ENCODE results near the gene AP5M1. TPM values are rescaled to one million over a fixed set of nuclear protein-coding genes. Genes with fewer than 3 reads are reported as not detected.

The AP5M1 gene
- total RNA-seq, 1 donor from 2014 or later: 15.1 TPM

DNA sequence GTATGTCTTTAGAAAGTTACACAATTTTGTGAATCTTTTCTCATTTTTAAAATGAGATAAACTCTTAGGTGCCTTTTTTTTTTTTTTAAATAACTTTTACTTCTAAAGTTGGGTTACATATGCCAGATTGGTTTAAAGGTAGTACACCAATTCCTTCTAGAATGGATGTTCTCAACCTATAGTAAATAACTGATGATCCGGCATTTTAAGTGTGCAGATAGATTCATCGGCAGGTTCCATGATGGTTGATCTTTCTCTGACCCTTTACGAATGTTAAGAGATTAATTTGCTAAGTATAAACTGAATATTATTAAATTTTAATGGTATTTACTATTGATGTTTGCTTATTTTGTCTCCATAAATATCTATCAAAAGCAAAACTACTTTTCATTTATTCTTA is 8.3 kb downstream of the AP5M1 start:
- Histone ChIP-seq H3K36me3 (ENCODE audit: control insufficient read depth in 3 of 3, insufficient read depth in 3 of 3, low read length in 3 of 3) (peaks cover 8 to 23% (median 9%) of the 10 kb centered on the region in 3 donors), H3K27me3 (ENCODE audit: control insufficient read depth in 3 of 3, insufficient read depth in 3 of 3, low read length in 3 of 3) (no peaks in the 10 kb centered on the region), H3K9ac (ENCODE audit: low read depth in 1 of 3, low read length in 3 of 3) (no peak overlapping the region), H3K4me1 (ENCODE audit: control insufficient read depth in 3 of 3, insufficient read depth in 3 of 3, low read length in 3 of 3) (no peaks in the 10 kb centered on the region), H3K9me3 (ENCODE audit: control insufficient read depth in 3 of 3, low read length in 3 of 3) (no peaks in the 10 kb centered on the region), H3K27ac (ENCODE audit: low read depth, low read length) (no peak overlapping the region), H3K4me3 (ENCODE audit: low read length in 3 of 3) (no peak overlapping the region)

DNA sequence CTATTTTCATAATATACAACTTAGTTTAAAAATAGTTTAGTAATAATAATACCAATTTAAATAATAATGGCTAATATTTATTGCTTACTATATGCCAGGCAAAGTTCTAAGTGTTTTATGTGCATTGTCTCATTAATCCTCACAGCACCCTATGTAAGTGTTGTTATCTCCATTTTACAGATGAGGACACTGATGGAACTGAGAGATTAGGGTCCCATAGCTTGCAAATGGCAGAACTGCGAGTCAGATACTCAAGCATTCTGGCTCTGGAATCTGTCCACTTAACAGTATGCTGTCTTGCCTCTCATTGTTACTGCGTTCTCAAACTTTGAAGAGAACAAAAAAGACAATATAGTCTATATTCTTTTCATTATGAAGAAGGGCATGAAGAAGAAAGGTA is 19.0 kb downstream of the AP5M1 start:
- Histone ChIP-seq H3K9ac (ENCODE audit: low read depth in 1 of 3, low read length in 3 of 3) (no peak overlapping the region), H3K9me3 (ENCODE audit: control insufficient read depth in 3 of 3, low read length in 3 of 3) (no peaks in the 10 kb centered on the region), H3K4me3 (ENCODE audit: low read length in 3 of 3) (no peak overlapping the region), H3K36me3 (ENCODE audit: control insufficient read depth in 3 of 3, insufficient read depth in 3 of 3, low read length in 3 of 3) (peaks cover 5 to 48% (median 39%) of the 10 kb centered on the region in 3 donors), H3K4me1 (ENCODE audit: control insufficient read depth in 3 of 3, insufficient read depth in 3 of 3, low read length in 3 of 3) (no peaks in the 10 kb centered on the region), H3K27me3 (ENCODE audit: control insufficient read depth in 3 of 3, insufficient read depth in 3 of 3, low read length in 3 of 3) (no peaks in the 10 kb centered on the region), H3K27ac (ENCODE audit: low read depth, low read length) (no peak overlapping the region)

DNA sequence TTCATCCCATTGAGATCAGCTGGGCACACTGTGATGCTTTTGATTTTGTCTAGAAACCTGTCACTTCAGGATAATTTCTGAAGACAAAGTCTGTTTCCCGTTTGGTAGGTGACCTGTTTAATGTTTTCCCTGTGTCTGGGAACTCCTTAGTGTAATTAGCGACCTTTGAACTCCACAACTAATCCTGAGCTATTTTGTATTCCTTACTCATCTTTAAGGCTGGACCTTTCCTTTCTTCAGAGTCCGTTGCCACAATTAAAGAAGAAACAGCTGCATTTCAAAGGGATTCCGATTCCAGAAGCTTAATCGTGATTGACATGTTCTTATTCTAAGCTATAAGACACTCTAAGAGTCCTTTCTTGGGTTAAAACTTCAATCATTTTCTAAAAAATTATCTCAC is 22.0 kb downstream of the AP5M1 start:
- no peaks in the 10 kb centered on the region for H3K27me3 ChIP-seq (ENCODE audit: control insufficient read depth in 3 of 3, insufficient read depth in 3 of 3, low read length in 3 of 3)
- H3K36me3 ChIP-seq (ENCODE audit: control insufficient read depth in 3 of 3, insufficient read depth in 3 of 3, low read length in 3 of 3): peaks cover 3 to 37% (median 30%) of the 10 kb centered on the region in 3 donors
- no peak overlapping the region for H3K4me3 ChIP-seq (ENCODE audit: low read length in 3 of 3)
- H3K9me3 ChIP-seq (ENCODE audit: control insufficient read depth in 3 of 3, low read length in 3 of 3): no peaks in the 10 kb centered on the region
- no peak overlapping the region for H3K27ac ChIP-seq (ENCODE audit: low read depth, low read length)
- no peak overlapping the region for H3K9ac ChIP-seq (ENCODE audit: low read depth in 1 of 3, low read length in 3 of 3)
- no peaks in the 10 kb centered on the region for H3K4me1 ChIP-seq (ENCODE audit: control insufficient read depth in 3 of 3, insufficient read depth in 3 of 3, low read length in 3 of 3)

DNA sequence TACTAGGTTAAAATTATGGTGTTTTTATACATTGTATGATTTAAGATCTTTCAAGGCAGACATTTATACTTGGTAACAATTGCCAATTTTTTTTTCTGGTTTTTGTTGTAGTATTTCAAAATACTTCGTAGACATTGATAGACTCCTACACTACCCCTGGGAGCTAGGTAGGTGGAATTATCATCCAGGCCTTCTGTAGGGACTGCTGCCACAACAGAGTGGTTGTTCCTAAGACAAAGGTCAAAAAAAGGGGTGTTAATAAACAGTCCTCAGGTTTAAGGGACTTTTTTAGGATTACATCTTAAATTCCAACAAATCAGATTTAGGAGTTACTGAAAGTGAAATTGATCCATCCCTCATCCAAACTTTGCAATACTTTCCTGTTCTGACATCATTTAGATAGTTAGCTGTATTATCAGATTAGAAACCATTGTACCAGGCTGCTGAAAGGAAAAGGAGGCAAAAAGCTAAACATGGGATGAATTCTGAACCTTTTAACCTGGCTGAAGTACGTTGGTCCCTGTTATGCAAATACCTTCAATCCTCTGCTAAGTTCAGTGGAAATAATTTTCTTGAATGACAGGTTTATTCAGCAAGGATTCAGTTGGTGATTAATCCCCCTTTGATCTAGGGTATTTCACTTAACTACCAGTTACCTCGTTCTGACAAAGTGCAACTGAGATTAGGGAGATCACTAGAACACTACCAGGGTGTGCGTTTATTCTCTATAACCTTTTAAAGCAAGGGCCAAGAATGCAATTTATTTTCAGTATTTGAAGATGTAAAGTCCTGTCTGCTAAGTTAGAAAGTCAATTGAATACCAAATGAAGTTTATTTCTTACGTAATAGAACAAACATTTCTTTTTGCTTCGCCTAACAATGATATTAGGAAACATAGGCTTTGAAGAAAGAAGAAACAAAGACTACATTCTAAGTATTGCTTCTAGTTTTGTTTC is 23.2 kb downstream of the AP5M1 start:
- H3K36me3 ChIP-seq (ENCODE audit: control insufficient read depth in 3 of 3, insufficient read depth in 3 of 3, low read length in 3 of 3): peaks cover 2 to 25% (median 22%) of the 10 kb centered on the region in 3 donors
- H3K4me3 ChIP-seq (ENCODE audit: low read length in 3 of 3): no peak overlapping the region
- no peak overlapping the region for H3K9ac ChIP-seq (ENCODE audit: low read depth in 1 of 3, low read length in 3 of 3)
- H3K27ac ChIP-seq (ENCODE audit: low read depth, low read length): no peak overlapping the region
- H3K9me3 ChIP-seq (ENCODE audit: control insufficient read depth in 3 of 3, low read length in 3 of 3): no peaks in the 10 kb centered on the region
- no peaks in the 10 kb centered on the region for H3K4me1 ChIP-seq (ENCODE audit: control insufficient read depth in 3 of 3, insufficient read depth in 3 of 3, low read length in 3 of 3)
- no peaks in the 10 kb centered on the region for H3K27me3 ChIP-seq (ENCODE audit: control insufficient read depth in 3 of 3, insufficient read depth in 3 of 3, low read length in 3 of 3)

DNA sequence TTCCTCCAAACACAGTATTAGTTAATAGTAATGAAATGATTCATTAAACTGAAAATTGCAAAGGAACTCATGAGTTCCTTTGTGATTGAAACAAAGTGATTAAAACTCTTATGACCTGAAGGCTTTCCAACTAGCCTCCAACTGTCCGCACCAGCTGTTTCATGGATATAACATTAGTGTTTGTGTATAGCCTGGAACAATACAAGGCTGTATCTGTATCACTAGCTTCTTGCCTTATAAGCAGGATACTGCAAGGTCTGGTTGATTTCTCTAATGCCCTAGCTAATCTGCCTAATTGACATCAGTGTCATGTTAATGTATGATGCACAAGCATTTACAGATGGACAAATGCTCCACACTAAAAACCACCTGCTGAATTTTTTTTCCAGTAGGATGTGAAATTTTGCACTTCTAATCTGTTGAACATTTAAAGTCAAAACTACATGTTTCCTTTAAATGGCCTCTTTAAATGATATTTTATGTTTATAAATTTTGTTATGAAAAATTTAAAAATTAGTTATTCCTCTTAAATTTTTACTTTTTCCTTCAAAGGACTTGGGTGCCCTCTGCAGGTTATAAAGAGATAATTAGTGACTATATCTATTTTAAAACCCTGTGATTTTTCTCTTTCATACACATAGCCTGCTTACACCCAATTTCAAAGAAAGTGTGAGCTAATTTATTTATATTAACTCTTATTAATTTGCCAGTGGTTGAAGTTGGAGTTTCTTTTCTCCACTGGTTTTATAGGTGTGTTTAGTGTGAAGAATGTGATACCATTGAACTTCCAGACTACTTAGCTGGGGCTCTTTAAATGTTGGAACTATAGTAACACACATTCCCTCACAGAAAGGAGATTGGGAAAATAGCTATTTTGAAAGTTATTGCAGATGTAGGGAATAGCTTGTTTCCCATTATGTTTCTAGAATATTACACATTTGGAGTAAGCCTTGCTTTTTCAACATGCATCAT is 25.4 kb downstream of the AP5M1 start:
- Histone ChIP-seq H3K4me3 (ENCODE audit: low read length in 3 of 3) (no peak overlapping the region), H3K27me3 (ENCODE audit: control insufficient read depth in 3 of 3, insufficient read depth in 3 of 3, low read length in 3 of 3) (no peaks in the 10 kb centered on the region), H3K9ac (ENCODE audit: low read depth in 1 of 3, low read length in 3 of 3) (no peak overlapping the region), H3K9me3 (ENCODE audit: control insufficient read depth in 3 of 3, low read length in 3 of 3) (no peaks in the 10 kb centered on the region), H3K4me1 (ENCODE audit: control insufficient read depth in 3 of 3, insufficient read depth in 3 of 3, low read length in 3 of 3) (peaks cover 0 to 6% (median 3%) of the 10 kb centered on the region in 3 donors), H3K27ac (ENCODE audit: low read depth, low read length) (no peak overlapping the region), H3K36me3 (ENCODE audit: control insufficient read depth in 3 of 3, insufficient read depth in 3 of 3, low read length in 3 of 3) (peaks cover 0 to 15% (median 13%) of the 10 kb centered on the region in 3 donors)

DNA sequence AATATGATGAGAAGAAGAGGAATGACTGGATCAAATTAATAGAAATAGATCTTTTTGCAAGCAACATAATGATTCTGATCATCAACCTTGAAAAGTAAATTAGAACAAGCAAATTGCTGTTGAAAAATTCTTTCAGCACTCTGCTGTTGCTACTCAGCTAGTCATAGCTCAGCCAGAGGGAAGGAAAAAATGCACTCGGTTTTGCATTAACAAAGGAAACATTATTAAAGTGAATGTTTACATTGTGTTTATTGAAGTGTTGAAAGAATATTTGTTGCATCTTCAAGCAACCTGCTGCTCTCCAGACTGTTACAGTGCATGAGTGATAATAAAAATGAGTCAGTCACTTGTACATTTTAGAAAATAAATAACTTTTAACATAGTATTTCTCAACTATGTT is 26.5 kb downstream of the AP5M1 start:
- H3K4me3 ChIP-seq (ENCODE audit: low read length in 3 of 3): no peak overlapping the region
- peaks cover 0 to 6% (median 3%) of the 10 kb centered on the region in 3 donors for H3K4me1 ChIP-seq (ENCODE audit: control insufficient read depth in 3 of 3, insufficient read depth in 3 of 3, low read length in 3 of 3)
- H3K36me3 ChIP-seq (ENCODE audit: control insufficient read depth in 3 of 3, insufficient read depth in 3 of 3, low read length in 3 of 3): peaks cover 0 to 10% (median 7%) of the 10 kb centered on the region in 3 donors
- H3K9ac ChIP-seq (ENCODE audit: low read depth in 1 of 3, low read length in 3 of 3): no peak overlapping the region
- no peaks in the 10 kb centered on the region for H3K27me3 ChIP-seq (ENCODE audit: control insufficient read depth in 3 of 3, insufficient read depth in 3 of 3, low read length in 3 of 3)
- no peaks in the 10 kb centered on the region for H3K9me3 ChIP-seq (ENCODE audit: control insufficient read depth in 3 of 3, low read length in 3 of 3)
- no peak overlapping the region for H3K27ac ChIP-seq (ENCODE audit: low read depth, low read length)

DNA sequence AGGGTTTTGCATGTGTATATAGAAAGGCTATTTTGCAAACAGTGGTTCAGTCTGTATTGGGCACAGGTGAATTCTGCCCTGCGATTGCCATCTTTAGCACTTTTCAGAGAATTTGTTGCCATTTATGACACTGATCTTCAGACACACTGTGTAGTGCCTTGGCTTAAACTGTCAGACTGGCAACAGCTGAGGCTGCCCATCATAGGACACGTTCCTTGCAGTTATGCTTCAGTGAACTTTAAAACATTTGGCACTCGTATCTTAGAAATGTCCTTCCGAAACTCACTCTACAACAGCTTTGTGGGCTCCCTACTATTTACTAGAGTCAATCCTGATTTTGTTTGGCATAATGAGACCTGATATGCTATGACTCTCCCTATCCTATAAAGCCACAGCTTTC is 29.1 kb downstream of the AP5M1 start:
- Histone ChIP-seq H3K4me1 (ENCODE audit: control insufficient read depth in 3 of 3, insufficient read depth in 3 of 3, low read length in 3 of 3) (peaks cover 0 to 6% (median 3%) of the 10 kb centered on the region in 3 donors), H3K9ac (ENCODE audit: low read depth in 1 of 3, low read length in 3 of 3) (peak overlapping the region in 2 of 3 donors; percentile 12 to 17), H3K4me3 (ENCODE audit: low read length in 3 of 3) (no peak overlapping the region), H3K27ac (ENCODE audit: low read depth, low read length) (no peak overlapping the region), H3K9me3 (ENCODE audit: control insufficient read depth in 3 of 3, low read length in 3 of 3) (no peaks in the 10 kb centered on the region), H3K36me3 (ENCODE audit: control insufficient read depth in 3 of 3, insufficient read depth in 3 of 3, low read length in 3 of 3) (no peaks in the 10 kb centered on the region), H3K27me3 (ENCODE audit: control insufficient read depth in 3 of 3, insufficient read depth in 3 of 3, low read length in 3 of 3) (no peaks in the 10 kb centered on the region)

DNA sequence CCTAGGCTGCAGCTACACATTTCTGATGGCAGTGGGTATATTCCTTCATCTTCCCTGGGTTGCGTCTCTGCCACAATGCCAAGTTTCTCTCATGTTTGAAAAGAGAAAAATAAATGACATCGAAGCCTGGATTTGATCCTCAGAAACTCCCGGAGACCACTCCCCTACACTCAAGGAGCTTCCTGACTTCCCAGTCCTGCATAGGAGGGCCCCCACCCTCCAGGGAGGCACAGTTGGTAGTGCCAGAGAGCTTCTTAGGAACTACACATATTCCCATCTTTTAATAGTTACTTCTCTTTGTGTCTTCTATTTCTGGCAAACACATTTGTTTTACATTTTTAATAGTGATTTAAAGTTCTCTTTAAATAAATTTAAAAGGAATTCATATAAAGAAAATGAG is 30.7 kb downstream of the AP5M1 start:
- Histone ChIP-seq H3K9me3 (ENCODE audit: control insufficient read depth in 3 of 3, low read length in 3 of 3) (no peaks in the 10 kb centered on the region), H3K27ac (ENCODE audit: low read depth, low read length) (no peak overlapping the region), H3K4me1 (ENCODE audit: control insufficient read depth in 3 of 3, insufficient read depth in 3 of 3, low read length in 3 of 3) (peaks cover 0 to 6% (median 3%) of the 10 kb centered on the region in 3 donors), H3K4me3 (ENCODE audit: low read length in 3 of 3) (no peak overlapping the region), H3K9ac (ENCODE audit: low read depth in 1 of 3, low read length in 3 of 3) (no peak overlapping the region), H3K36me3 (ENCODE audit: control insufficient read depth in 3 of 3, insufficient read depth in 3 of 3, low read length in 3 of 3) (no peaks in the 10 kb centered on the region), H3K27me3 (ENCODE audit: control insufficient read depth in 3 of 3, insufficient read depth in 3 of 3, low read length in 3 of 3) (peaks cover 0 to 2% (median 0%) of the 10 kb centered on the region in 3 donors)

DNA sequence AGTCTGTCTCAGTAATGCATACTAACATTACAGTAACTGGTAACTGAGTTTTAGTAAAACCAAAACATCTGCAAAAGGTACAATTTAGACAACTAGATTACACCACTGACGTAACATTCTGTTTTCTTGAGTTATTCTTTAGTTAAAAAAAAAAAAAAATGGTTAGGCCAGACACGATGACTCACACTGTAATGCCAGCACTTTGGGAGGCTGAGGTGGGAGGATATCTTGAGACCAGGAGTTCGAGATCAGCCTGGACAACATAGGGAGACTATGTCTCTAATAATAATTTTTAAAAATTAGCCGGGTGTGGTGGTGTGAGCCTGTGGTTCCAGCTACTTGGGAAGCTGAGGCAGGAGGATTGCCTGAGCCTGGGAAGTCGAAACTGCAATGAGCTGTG is 34.1 kb downstream of the AP5M1 start:
- Histone ChIP-seq H3K27ac (ENCODE audit: low read depth, low read length) (no peak overlapping the region), H3K9me3 (ENCODE audit: control insufficient read depth in 3 of 3, low read length in 3 of 3) (no peaks in the 10 kb centered on the region), H3K9ac (ENCODE audit: low read depth in 1 of 3, low read length in 3 of 3) (no peak overlapping the region), H3K4me1 (ENCODE audit: control insufficient read depth in 3 of 3, insufficient read depth in 3 of 3, low read length in 3 of 3) (peaks cover 0 to 1% (median 0%) of the 10 kb centered on the region in 3 donors), H3K27me3 (ENCODE audit: control insufficient read depth in 3 of 3, insufficient read depth in 3 of 3, low read length in 3 of 3) (peaks cover 0 to 2% (median 0%) of the 10 kb centered on the region in 3 donors), H3K4me3 (ENCODE audit: low read length in 3 of 3) (no peak overlapping the region), H3K36me3 (ENCODE audit: control insufficient read depth in 3 of 3, insufficient read depth in 3 of 3, low read length in 3 of 3) (no peaks in the 10 kb centered on the region)
